HFF-Myc (cell line): ENCODE results near the gene SRGAP1.
"Not testable (repeated sequence)": the region's sequence is repeated elsewhere in the genome, so short reads cannot be mapped to it uniquely, and the experiment has no call there.

Experiments
- DNase-seq: peaks from one replicate; pipeline ENCODE4 v3.0.0-alpha.2; 2011; ENCODE audit warnings: low read depth; ENCODE audit errors: extremely low read depth
- H3K4me3 ChIP-seq: replicated peaks from 2 replicates; pipeline ENCODE4 v1.5.1; 2011; ENCODE audit warnings: low read depth, mild to moderate bottlenecking, control low read depth, low read length
- TF ChIP-seq, protein P1 (sequence below): IDR thresholded peaks from 2 replicates; pipeline ENCODE4 v1.5.1; 2012; ENCODE audit warnings: mild to moderate bottlenecking, low read depth, low read length, control low read depth; ENCODE audit errors: missing control alignments

SRGAP1 gene

DNA sequence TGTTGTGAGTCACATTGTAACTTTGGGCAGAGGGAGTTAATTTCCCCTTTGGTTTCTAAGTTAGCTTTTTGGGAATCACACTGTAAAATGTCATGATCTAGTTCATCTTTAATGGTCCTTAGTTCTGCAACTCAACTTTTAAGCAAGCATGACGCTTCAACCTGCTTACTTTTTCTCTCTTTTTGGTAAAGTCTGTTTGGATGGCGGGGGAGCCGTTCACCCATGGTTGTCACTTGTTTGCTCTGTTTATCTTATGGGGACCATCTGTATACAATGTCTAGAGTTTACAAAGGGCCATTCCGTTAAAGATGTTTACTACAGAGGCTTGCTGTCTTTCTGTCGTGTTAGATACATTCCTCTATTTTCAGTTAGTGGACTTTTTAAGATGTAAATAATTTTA, 172.0 kb downstream of the SRGAP1 start:
- TF ChIP-seq, protein P1, sequence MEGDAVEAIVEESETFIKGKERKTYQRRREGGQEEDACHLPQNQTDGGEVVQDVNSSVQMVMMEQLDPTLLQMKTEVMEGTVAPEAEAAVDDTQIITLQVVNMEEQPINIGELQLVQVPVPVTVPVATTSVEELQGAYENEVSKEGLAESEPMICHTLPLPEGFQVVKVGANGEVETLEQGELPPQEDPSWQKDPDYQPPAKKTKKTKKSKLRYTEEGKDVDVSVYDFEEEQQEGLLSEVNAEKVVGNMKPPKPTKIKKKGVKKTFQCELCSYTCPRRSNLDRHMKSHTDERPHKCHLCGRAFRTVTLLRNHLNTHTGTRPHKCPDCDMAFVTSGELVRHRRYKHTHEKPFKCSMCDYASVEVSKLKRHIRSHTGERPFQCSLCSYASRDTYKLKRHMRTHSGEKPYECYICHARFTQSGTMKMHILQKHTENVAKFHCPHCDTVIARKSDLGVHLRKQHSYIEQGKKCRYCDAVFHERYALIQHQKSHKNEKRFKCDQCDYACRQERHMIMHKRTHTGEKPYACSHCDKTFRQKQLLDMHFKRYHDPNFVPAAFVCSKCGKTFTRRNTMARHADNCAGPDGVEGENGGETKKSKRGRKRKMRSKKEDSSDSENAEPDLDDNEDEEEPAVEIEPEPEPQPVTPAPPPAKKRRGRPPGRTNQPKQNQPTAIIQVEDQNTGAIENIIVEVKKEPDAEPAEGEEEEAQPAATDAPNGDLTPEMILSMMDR: no peak
- no peak for DNase-seq
- no peak overlapping the region for H3K4me3 ChIP-seq

DNA sequence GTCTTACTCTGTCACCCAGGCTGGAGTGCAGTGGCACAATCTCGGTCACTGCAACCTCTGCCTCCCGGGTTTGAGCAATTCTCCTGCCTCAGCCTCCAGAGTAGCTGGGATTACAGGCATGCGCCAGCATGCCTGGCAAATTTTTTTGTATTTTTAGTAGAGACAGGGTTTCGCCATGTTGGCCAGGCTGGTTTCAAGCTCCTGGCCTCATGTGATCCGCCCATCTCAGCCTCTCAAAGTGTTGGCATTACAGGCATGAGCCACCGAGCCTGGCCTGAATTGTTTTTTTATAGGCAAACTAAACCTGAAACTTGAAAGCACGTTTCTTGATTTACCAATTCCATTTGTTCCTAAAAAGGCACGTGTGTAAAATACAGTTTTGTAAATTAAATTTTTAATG, 173.6 kb downstream of the SRGAP1 start:
- H3K4me3 ChIP-seq, DNase-seq: not testable (repeated sequence)

DNA sequence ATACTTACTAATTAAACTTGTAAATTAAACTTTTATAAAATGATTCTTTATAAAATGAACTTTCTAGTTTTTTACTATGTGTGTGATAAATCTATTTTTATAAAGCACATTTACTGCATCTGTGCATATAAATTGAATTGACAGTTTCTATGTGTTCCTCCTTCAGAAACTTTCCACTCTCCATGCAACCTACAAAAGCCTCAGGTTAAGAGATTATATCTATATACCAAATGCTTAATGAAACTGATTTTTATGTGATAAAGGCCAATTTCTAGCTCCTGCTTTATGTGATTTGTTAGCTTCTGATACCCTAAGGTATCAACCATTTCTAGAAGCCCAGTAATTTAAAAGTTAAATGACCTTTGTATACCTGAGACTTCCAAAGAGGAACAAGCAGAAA, 174.0 kb downstream of the SRGAP1 start:
- DNase-seq: no peak
- H3K4me3 ChIP-seq: no peak overlapping the region
- TF ChIP-seq, protein P1: no peak

DNA sequence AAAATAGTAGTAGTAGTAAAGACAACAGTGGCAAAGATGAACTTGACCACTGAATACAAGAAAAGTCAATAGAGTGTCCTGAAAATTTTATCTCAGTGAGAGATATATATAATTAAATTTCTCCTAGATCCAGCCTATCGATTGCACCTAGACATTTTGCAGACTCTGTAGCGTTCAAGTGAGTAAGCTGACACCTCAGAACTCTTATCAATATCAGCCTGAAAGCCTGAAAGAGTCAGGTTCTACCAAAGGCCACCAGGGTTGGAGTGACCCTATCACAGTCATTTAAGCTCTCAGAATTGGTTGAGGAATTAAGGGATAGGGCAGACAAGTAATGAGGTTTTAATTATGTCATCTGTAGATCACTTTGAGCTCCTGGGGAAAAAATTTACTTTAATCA, 174.6 kb downstream of the SRGAP1 start:
- DNase-seq: no peak
- TF ChIP-seq, protein P1: no peak
- no peak overlapping the region for H3K4me3 ChIP-seq

DNA sequence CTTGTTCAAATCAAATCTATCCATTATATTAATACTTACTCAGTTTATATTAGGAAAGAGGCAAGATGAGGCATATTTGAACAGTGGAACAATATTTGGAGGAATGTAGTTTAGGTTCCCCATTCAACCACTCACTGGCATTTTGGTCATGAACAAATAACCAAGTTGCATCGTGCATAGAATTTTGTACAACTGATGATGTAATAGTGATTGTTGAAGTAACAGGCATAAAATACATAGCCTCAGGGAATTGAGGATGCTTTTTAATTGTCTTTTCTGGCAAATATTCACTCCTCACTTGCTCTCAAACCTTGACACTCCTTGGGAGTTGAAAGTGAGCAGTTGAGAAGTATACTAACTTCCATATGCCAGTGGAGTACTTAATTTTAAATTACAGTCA, 175.2 kb downstream of the SRGAP1 start:
- TF ChIP-seq, protein P1: no peak
- no peak overlapping the region for H3K4me3 ChIP-seq
- DNase-seq: no peak

DNA sequence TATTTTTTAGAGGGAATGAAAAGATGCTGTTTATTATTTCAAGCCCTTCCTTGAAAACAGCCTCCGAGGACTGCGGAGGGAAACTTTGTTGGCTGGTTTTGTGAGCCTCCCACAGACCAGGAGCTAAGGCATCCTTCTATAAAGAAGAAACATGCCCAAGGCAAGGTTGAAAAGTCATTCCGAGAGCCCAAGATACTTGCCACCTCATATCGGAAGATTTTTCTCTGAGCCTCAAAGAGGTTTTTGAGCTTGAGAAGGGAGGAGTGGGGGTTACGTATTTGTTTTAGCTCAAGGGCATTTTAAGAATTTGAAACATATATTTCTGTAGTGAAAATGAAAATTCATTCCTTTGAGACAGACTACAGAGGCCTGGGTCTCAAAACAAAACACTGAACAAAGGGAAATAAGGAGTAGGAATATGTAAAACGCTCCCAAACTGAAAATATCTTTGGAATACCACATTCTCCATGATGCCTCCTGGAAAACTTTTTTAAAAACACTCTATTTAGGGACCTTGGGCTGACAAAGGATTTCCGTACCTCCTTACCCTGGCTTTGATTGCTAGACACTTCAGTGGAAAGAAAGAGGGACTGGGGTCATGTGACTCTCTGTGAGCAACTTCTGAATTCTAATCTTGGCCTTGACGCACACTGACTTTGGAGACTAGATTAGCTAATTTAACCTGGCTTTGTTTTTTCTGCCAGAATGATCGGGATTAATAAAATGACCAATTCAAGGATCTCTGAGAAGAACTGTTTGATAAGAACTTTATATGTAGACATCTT, 180.9 kb downstream of the SRGAP1 start:
- DNase-seq: no peak
- no peak overlapping the region for H3K4me3 ChIP-seq
- TF ChIP-seq, protein P1: no peak

DNA sequence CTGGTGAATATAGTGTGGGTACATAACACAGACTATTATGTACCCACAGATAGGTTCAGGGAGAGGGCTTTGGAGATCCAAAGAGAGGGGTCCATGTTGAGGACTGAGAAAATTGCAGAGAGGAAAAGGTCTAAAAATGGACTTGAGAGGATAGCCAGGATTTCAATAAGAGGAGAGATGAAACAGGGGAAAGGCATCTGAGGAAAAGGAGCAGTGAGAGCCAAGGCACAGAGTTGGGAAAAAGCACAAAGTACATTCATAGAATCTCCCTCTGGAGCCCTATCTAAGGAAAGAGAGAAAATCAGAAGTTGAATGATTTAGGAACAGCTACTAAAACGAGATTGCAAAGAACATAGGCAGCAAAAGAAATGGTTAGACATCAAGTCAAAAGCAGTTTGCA, 182.8 kb downstream of the SRGAP1 start:
- TF ChIP-seq, protein P1: no peak
- no peak for DNase-seq
- no peak overlapping the region for H3K4me3 ChIP-seq
